ENCODE measurements around the gene KRTAP2-2.
"Not testable (repeated sequence)": the region's sequence is repeated elsewhere in the genome, so short reads cannot be mapped to it uniquely, and the experiment has no call there.

Gene KRTAP2-2

DNA sequence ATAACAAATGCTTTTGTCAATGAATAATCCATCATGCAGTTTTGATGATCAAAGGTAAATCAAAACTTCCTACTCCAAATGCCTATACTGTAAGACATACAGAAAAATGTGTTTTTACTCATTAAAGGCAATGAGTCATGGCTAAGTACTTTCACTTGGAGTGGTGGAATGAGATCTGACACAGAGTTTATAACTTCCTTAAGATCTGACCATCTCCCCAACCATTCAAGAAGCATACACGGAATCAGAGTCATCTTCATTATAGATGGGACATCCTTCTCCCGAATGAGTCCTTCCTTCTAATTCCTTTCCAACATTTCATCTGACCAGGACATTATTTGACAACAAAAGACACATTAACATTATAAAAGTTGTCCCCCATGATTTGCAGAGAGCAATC is 28.4 kb upstream of the KRTAP2-2 start:
- H3K4me1 ChIP-seq (ENCODE audit: control insufficient read depth, insufficient read depth, low read length); H3K4me3 ChIP-seq (ENCODE audit: low read length in 2 of 2); H3K27ac ChIP-seq (ENCODE audit: low read length); H3K9me3 ChIP-seq (ENCODE audit: control insufficient read depth in 2 of 2, low read length in 2 of 2); H3K36me3 ChIP-seq (ENCODE audit: control insufficient read depth in 2 of 2, insufficient read depth in 2 of 2, low read length in 2 of 2); H3K9ac ChIP-seq (ENCODE audit: low read length in 2 of 2); H3K27me3 ChIP-seq (ENCODE audit: control insufficient read depth in 1 of 2, insufficient read depth in 2 of 2, low read length in 2 of 2): not testable (repeated sequence)

DNA sequence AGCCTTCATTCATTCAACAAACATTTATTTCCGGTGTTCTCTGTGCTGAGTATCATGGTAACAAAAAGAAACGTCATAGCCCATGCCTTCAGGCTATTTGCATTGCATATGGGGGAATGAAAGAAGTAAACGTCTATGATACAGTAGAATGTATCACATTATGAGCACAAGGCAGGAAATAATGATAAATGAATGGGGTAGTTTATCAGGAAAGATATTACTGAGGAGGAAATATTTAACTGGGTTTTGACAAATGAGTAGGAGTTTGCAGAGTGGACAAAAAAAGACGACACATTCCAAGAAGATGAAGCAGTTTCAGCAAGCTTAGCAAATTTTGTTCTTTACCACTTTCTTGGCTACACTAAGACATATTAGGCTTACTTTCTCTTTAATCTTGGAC is 27.6 kb upstream of the KRTAP2-2 start:
- Histone ChIP-seq H3K4me3 (ENCODE audit: low read length in 2 of 2) (no peak overlapping the region), H3K4me1 (ENCODE audit: control insufficient read depth, insufficient read depth, low read length) (no peaks in the 10 kb centered on the region), H3K9ac (ENCODE audit: low read length in 2 of 2) (no peak overlapping the region), H3K27me3 (ENCODE audit: control insufficient read depth in 1 of 2, insufficient read depth in 2 of 2, low read length in 2 of 2) (no peaks in the 10 kb centered on the region), H3K36me3 (ENCODE audit: control insufficient read depth in 2 of 2, insufficient read depth in 2 of 2, low read length in 2 of 2) (no peaks in the 10 kb centered on the region), H3K9me3 (ENCODE audit: control insufficient read depth in 2 of 2, low read length in 2 of 2) (no peaks in the 10 kb centered on the region), H3K27ac (ENCODE audit: low read length) (no peak overlapping the region)

DNA sequence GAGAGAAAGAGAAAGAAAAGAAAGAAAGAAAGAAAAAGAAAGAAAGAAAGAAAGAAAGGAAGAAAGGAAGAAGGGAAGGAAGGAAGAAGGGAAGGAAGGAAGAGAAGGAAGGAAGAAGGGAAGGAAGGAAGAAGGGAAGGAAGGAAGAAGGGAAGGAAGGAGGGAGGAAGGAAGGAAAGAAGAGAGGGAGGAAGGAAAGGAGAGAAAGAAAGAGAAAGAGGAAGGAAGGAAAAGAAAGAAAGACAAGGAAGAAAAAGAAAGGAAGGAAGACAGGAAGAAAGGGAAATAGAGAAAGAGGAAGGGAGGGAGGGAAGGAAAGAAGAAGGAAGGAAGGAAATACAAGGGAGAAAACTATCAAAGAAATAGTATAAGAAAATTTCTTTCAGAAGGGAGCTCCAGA is 21.8 kb upstream of the KRTAP2-2 start:
- Histone ChIP-seq H3K36me3 (ENCODE audit: control insufficient read depth in 2 of 2, insufficient read depth in 2 of 2, low read length in 2 of 2) (no peaks in the 10 kb centered on the region), H3K9me3 (ENCODE audit: control insufficient read depth in 2 of 2, low read length in 2 of 2) (no peaks in the 10 kb centered on the region), H3K9ac (ENCODE audit: low read length in 2 of 2) (no peak overlapping the region), H3K27me3 (ENCODE audit: control insufficient read depth in 1 of 2, insufficient read depth in 2 of 2, low read length in 2 of 2) (no peaks in the 10 kb centered on the region), H3K4me3 (ENCODE audit: low read length in 2 of 2) (no peak overlapping the region), H3K4me1 (ENCODE audit: control insufficient read depth, insufficient read depth, low read length) (no peaks in the 10 kb centered on the region), H3K27ac (ENCODE audit: low read length) (no peak overlapping the region)

DNA sequence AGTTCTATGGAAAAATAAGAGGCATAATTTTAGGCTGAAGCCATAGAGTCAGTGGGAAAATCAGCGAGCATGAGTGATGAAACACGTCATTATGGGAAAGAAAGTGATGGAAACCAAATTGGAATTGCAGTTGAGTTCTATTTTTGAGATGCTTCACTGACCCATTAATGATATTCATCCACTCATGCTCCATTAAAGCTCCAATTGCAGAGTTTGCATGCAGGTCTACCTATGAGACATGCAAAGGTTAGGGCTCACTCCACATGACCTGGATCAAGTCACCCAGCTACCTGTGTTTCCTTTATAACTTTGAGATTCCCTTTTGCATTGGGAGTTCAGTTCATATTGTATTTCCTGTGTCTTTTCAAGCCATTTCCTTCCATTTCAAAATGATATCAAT is 18.6 kb upstream of the KRTAP2-2 start:
- Histone ChIP-seq H3K9ac (ENCODE audit: low read length in 2 of 2) (no peak overlapping the region), H3K27me3 (ENCODE audit: control insufficient read depth in 1 of 2, insufficient read depth in 2 of 2, low read length in 2 of 2) (no peaks in the 10 kb centered on the region), H3K9me3 (ENCODE audit: control insufficient read depth in 2 of 2, low read length in 2 of 2) (no peaks in the 10 kb centered on the region), H3K36me3 (ENCODE audit: control insufficient read depth in 2 of 2, insufficient read depth in 2 of 2, low read length in 2 of 2) (no peaks in the 10 kb centered on the region), H3K27ac (ENCODE audit: low read length) (no peak overlapping the region), H3K4me1 (ENCODE audit: control insufficient read depth, insufficient read depth, low read length) (no peaks in the 10 kb centered on the region), H3K4me3 (ENCODE audit: low read length in 2 of 2) (no peak overlapping the region)

DNA sequence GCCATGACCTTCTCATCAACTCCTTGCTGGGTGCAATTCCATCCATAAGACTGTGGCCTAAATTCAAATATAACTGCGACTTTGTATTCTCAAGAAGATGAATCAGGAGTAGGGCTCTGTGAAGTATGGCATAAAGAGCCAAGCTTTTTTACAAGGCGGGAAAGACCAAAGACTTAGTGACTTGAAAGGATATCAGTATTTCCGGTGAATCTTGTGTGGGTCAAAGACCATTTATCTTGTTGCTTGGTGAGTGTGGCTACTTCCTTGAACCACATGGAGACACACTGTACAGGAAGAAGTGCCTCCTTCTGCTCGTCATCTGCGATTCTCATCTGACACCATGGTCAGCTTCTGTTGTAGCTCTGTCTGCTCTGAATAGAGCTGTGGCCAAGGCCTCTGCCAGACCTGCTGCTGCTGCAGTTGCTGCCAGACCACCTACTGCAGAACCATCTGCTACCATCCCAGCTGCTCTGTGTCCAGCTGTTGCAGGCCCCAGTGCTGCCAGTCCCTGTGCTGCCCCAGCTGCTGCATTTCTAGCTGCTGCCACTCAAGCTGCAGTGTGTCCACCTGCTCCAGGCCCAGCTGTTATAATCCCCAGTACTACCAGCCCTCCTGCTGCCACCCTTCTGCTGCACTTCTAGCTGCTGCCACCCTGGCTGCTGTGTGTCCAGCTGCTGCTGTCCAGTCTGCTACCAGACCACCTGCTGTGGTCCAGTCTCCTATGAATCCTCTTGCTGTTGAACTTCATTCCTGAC is 16.8 kb upstream of the KRTAP2-2 start:
- Histone ChIP-seq H3K4me3 (ENCODE audit: low read length in 2 of 2) (no peak overlapping the region), H3K4me1 (ENCODE audit: control insufficient read depth, insufficient read depth, low read length) (no peaks in the 10 kb centered on the region), H3K9me3 (ENCODE audit: control insufficient read depth in 2 of 2, low read length in 2 of 2) (no peaks in the 10 kb centered on the region), H3K27me3 (ENCODE audit: control insufficient read depth in 1 of 2, insufficient read depth in 2 of 2, low read length in 2 of 2) (no peaks in the 10 kb centered on the region), H3K9ac (ENCODE audit: low read length in 2 of 2) (no peak overlapping the region), H3K27ac (ENCODE audit: low read length) (no peak overlapping the region), H3K36me3 (ENCODE audit: control insufficient read depth in 2 of 2, insufficient read depth in 2 of 2, low read length in 2 of 2) (no peaks in the 10 kb centered on the region)

DNA sequence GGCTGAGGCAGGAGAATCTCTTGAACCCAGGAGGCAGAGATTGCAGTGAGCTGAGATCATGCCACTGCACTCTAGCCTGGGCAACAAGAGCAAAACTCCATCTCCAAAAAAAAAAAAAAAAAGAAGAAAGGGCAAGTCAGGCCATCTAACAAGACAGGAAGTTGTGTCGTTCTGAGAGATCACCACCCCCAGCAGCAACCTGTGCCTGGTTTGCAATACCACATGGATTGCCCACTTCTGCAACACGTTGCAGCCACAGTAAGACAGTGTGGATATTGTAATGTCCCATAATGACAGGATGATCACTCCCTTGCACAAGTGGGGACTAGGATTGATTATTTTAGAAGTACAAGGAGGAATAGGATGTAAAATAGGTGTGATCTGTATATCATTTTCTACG is 14.0 kb upstream of the KRTAP2-2 start:
- H3K4me3 ChIP-seq (ENCODE audit: low read length in 2 of 2): no peak overlapping the region
- H3K27ac ChIP-seq (ENCODE audit: low read length): no peak overlapping the region
- H3K4me1 ChIP-seq (ENCODE audit: control insufficient read depth, insufficient read depth, low read length): no peaks in the 10 kb centered on the region

DNA sequence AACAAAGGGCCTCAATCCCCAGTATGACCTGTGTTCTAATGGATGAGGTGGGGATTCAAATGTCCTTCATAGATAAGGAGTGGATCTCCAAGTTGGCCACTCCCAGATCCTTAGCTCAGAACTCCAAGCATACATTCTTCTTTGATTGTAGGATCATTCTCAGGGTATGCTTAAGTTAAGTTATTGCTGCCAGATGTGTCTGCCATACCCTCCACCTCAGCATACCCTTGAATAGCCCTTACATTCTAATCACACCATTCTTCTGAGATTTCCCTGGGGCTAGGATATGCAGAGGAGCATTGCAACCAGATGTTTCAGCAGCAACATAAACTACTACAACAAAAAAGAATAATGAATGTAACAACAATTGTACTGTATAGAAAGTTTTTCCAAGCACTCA is 12.3 kb upstream of the KRTAP2-2 start:
- H3K4me3 ChIP-seq (ENCODE audit: low read length in 2 of 2): no peak overlapping the region
- no peak overlapping the region for H3K27ac ChIP-seq (ENCODE audit: low read length)
- no peaks in the 10 kb centered on the region for H3K9me3 ChIP-seq (ENCODE audit: control insufficient read depth in 2 of 2, low read length in 2 of 2)
- no peaks in the 10 kb centered on the region for H3K36me3 ChIP-seq (ENCODE audit: control insufficient read depth in 2 of 2, insufficient read depth in 2 of 2, low read length in 2 of 2)
- H3K27me3 ChIP-seq (ENCODE audit: control insufficient read depth in 1 of 2, insufficient read depth in 2 of 2, low read length in 2 of 2): no peaks in the 10 kb centered on the region
- no peak overlapping the region for H3K9ac ChIP-seq (ENCODE audit: low read length in 2 of 2)
- no peaks in the 10 kb centered on the region for H3K4me1 ChIP-seq (ENCODE audit: control insufficient read depth, insufficient read depth, low read length)

More for the DNA sequence above, 14.0 kb upstream of the KRTAP2-2 start:
- H3K27me3 ChIP-seq (ENCODE audit: control insufficient read depth in 1 of 2, insufficient read depth in 2 of 2, low read length in 2 of 2): no peaks in the 10 kb centered on the region
- H3K36me3 ChIP-seq (ENCODE audit: control insufficient read depth in 2 of 2, insufficient read depth in 2 of 2, low read length in 2 of 2): no peaks in the 10 kb centered on the region
- H3K9me3 ChIP-seq (ENCODE audit: control insufficient read depth in 2 of 2, low read length in 2 of 2): no peaks in the 10 kb centered on the region
- H3K9ac ChIP-seq (ENCODE audit: low read length in 2 of 2): no peak overlapping the region

DNA sequence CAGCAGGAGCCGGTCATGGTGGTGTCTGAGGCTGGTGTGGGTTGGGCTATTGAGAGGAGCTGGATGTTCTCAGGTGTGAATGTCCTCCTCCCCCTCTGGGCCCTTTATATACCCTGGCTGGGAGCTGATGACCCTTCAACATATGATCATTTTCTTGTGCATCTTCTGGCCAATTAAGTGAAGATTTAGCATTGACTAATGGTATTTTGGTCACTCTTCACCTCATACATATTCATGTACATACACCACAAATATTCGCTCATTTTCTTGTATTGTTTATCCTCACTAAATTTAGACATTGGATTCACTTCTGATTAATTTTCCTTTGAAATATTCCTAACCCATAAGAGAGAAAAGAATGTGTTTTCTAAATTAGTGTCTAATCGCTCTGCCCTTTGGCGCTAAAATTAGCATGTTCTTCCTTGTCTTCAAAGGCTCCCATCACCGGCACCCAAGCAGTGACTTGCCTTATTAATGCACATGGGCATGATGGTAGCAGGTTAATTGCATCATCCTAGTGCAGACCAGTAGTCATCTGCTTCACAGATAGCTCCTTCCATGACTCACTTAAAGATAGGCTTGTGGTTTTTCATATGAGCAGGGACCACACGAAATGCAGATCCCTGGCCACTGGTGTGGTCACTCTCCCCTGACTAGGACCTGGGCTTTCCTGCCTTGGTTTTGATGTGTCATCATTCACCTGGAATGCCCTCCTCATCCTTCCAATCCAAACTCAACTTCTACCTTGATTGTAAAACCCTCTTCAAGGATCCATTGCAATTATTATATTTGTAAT is 11.0 kb upstream of the KRTAP2-2 start, which contains the start of gene KRTAP2-4:
KRTAP2-4 (minus strand) TSS at position 51 of the 796 bp plus-strand sequence; CDS start at position 17, 34 bp downstream.
- H3K27me3 ChIP-seq (ENCODE audit: control insufficient read depth in 1 of 2, insufficient read depth in 2 of 2, low read length in 2 of 2): no peaks in the 10 kb centered on the region
- no peak within 1 kb of the TSS for H3K27ac ChIP-seq (ENCODE audit: low read length)
- no peak within 1 kb of the TSS for H3K9ac ChIP-seq (ENCODE audit: low read length in 2 of 2)
- H3K36me3 ChIP-seq (ENCODE audit: control insufficient read depth in 2 of 2, insufficient read depth in 2 of 2, low read length in 2 of 2): no peaks in the 10 kb centered on the region
- no peak within 1 kb of the TSS for H3K4me3 ChIP-seq (ENCODE audit: low read length in 2 of 2)
- H3K4me1 ChIP-seq (ENCODE audit: control insufficient read depth, insufficient read depth, low read length): no peaks in the 10 kb centered on the region
- no peaks in the 10 kb centered on the region for H3K9me3 ChIP-seq (ENCODE audit: control insufficient read depth in 2 of 2, low read length in 2 of 2)

DNA sequence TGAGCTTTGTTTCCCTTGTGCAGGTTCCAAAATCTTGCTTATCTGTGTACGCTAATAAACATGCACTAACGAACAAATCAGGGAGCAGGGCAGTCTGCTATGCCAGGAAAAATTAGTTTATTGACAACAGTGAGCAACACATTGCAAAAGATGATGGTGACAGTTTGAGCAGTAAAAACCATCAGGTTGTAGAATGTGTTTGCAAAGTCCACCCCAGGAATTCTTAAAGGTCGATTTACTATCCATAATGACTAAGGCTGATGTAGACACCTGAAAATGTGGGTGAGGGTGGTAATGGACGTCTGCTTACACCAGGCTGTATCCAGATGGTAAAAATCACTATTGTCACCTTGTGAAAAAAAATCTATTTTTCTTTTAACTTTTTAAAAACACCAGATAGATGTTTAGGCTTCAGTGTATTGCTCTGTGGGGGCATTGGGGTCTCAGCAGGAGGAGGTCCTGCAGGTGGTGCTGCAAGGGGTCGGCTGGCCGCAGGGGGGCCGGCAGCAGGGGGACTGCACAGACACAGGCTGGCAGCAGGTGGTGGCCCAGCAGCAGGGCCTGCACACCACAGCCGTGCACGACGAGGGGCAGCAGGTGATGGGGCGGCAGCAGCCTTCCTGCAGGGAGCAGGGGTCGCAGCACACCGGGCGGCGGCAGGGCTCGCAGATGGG is 10.1 kb upstream of the KRTAP2-2 start:
- H3K36me3 ChIP-seq (ENCODE audit: control insufficient read depth in 2 of 2, insufficient read depth in 2 of 2, low read length in 2 of 2); H3K27ac ChIP-seq (ENCODE audit: low read length); H3K27me3 ChIP-seq (ENCODE audit: control insufficient read depth in 1 of 2, insufficient read depth in 2 of 2, low read length in 2 of 2); H3K4me1 ChIP-seq (ENCODE audit: control insufficient read depth, insufficient read depth, low read length); H3K4me3 ChIP-seq (ENCODE audit: low read length in 2 of 2); H3K9me3 ChIP-seq (ENCODE audit: control insufficient read depth in 2 of 2, low read length in 2 of 2); H3K9ac ChIP-seq (ENCODE audit: low read length in 2 of 2): not testable (repeated sequence)

DNA sequence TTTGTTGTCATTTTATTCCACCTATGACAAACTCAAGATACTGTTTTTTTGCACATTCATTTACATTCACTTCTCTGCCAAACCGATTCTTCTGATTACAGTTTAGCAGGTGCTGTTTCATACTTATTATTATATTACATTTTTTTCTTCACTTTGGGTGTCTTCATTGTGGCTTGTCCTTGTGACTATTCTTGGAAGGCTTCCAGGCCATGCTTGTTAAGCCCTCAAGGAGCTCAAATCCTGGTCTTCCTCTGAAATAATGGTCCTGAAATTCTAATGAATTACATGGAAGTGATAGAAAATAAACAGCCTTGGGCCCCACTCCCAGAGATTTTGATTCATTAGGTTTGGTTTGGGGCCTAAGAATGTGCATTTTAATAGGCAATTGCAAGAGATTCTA is 9.3 kb upstream of the KRTAP2-2 start:
- Histone ChIP-seq H3K27me3 (ENCODE audit: control insufficient read depth in 1 of 2, insufficient read depth in 2 of 2, low read length in 2 of 2) (no peaks in the 10 kb centered on the region), H3K27ac (ENCODE audit: low read length) (no peak overlapping the region), H3K36me3 (ENCODE audit: control insufficient read depth in 2 of 2, insufficient read depth in 2 of 2, low read length in 2 of 2) (no peaks in the 10 kb centered on the region), H3K4me1 (ENCODE audit: control insufficient read depth, insufficient read depth, low read length) (no peaks in the 10 kb centered on the region), H3K4me3 (ENCODE audit: low read length in 2 of 2) (no peak overlapping the region), H3K9me3 (ENCODE audit: control insufficient read depth in 2 of 2, low read length in 2 of 2) (no peaks in the 10 kb centered on the region), H3K9ac (ENCODE audit: low read length in 2 of 2) (no peak overlapping the region)
